ENCODE results near the gene GHRH. TPM values are rescaled to one million over a fixed set of nuclear protein-coding genes. Genes with fewer than 3 reads are reported as not detected.

GHRH gene
- total RNA-seq, 1 experiment from 2014 or later: 0.74 TPM

- POLR2A ChIA-PET: interaction anchor here (0.7 kb wide), 1 partner anchor 8 kb away, joined by 5 read pairs; no protein-coding TSS in a partner anchor
- CTCF ChIA-PET: no interaction called here
- H3K9me3 Mint-ChIP-seq: peaks cover 15% of the 10 kb centered on the region
- ATAC-seq: no peak
- TF ChIP-seq ATF2 (CRISPR knock-in tag; IDR thresholded peaks at IDR 0.05; ENCODE audit: borderline replicate concordance, low read depth) (no peak), SP1 (CRISPR knock-in tag; conservative IDR thresholded peaks at IDR 0.05) (no peak), ZNF138 (CRISPR knock-in tag; conservative IDR thresholded peaks at IDR 0.05) (no peak), RELA (CRISPR knock-in tag; IDR thresholded peaks at IDR 0.05; ENCODE audit: borderline replicate concordance) (no peak), GABPB1 (CRISPR knock-in tag; IDR thresholded peaks at IDR 0.05) (no peak)
- H3K4me3 Mint-ChIP-seq: peak overlapping the region; percentile 83
- peak overlapping the region; percentile 83 for H3K27ac Mint-ChIP-seq
- H3K4me1 Mint-ChIP-seq: peaks cover 15% of the 10 kb centered on the region
- DNase-seq (ENCODE audit: low spot score): no peak
- peaks cover 35% of the 10 kb centered on the region for H3K36me3 Mint-ChIP-seq
- peaks cover 17% of the 10 kb centered on the region for H3K27me3 Mint-ChIP-seq (ENCODE audit: low read depth)
These were observed 28.7 kb upstream of the GHRH start for GRCh38 chr20:37290158-37290810.

DNA sequence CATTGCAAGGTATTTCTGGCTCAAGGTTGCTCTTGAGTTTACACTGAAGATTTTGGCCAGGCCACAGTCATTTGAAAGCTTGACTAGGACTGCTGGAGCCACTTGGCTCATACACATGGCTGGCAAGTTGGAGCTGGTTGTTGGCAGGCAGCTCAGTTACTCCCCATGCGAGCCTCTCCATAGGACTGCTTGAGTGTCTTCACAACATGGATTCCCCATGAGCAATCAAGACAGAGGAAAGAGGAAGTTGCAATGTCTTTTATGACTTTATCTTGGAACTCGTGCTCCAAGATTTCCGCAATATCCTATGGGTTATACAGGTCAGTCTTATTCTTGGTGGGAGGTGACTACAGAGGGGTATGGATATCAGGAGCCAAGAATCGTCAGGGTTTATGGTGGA is 26.5 kb upstream of the GHRH start:
- peaks cover 17% of the 10 kb centered on the region for H3K27me3 Mint-ChIP-seq (ENCODE audit: low read depth)
- peak overlapping the region; percentile 83 for H3K4me3 Mint-ChIP-seq
- peaks cover 6% of the 10 kb centered on the region for H3K4me1 Mint-ChIP-seq
- peaks cover 8% of the 10 kb centered on the region for H3K9me3 Mint-ChIP-seq
- TF ChIP-seq GTF2I (CRISPR knock-in tag; conservative IDR thresholded peaks at IDR 0.05) (no peak), GABPB1 (CRISPR knock-in tag; IDR thresholded peaks at IDR 0.05) (no peak), ETV6 (CRISPR knock-in tag; IDR thresholded peaks at IDR 0.05) (no peak), HMGXB4 (CRISPR knock-in tag; IDR thresholded peaks at IDR 0.05) (no peak), ZNF396 (CRISPR knock-in tag; IDR thresholded peaks at IDR 0.05; ENCODE audit: borderline replicate concordance) (no peak), NR2C2 (CRISPR knock-in tag; IDR thresholded peaks at IDR 0.05) (no peak), E2F4 (CRISPR knock-in tag; IDR thresholded peaks at IDR 0.05; ENCODE audit: borderline replicate concordance, low read depth) (no peak), ZNF281 (CRISPR knock-in tag; IDR thresholded peaks at IDR 0.05) (no peak), IRF2 (CRISPR knock-in tag; IDR thresholded peaks at IDR 0.05; ENCODE audit: borderline replicate concordance, low read depth) (no peak), TEAD4 (CRISPR knock-in tag; IDR thresholded peaks at IDR 0.05) (no peak), ATF6 (CRISPR knock-in tag; IDR thresholded peaks at IDR 0.05) (no peak), ZNF425 (CRISPR knock-in tag; conservative IDR thresholded peaks at IDR 0.05) (no peak)
- TF ChIP-seq, protein P1, sequence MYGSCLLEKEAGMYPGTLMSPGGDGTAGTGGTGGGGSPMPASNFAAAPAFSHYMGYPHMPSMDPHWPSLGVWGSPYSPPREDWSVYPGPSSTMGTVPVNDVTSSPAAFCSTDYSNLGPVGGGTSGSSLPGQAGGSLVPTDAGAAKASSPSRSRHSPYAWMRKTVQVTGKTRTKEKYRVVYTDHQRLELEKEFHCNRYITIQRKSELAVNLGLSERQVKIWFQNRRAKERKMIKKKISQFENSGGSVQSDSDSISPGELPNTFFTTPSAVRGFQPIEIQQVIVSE (CRISPR knock-in tag; IDR thresholded peaks at IDR 0.05; ENCODE audit: borderline replicate concordance): no peak
- POLR2A ChIA-PET: interaction anchor here (0.6 to 1.5 kb wide), 3 partner anchors 36 to 1051 kb away, joined by 3 to 9 read pairs (median 7); no protein-coding TSS in a partner anchor
- no peak for ATAC-seq
- CTCF ChIA-PET: interaction anchor here (1.4 kb wide), 2 partner anchors 96 to 109 kb away, joined by 3 to 7 read pairs; no protein-coding TSS in a partner anchor
- peaks cover 19% of the 10 kb centered on the region for H3K36me3 Mint-ChIP-seq
- H3K27ac Mint-ChIP-seq: no peak overlapping the region
- no peak for DNase-seq (ENCODE audit: low spot score)
